NT2/D1 (cell line): ENCODE measurements around the gene F2RL3.

ENCODE experiments used
- SUZ12 ChIP-seq: IDR thresholded peaks from 2 replicates; pipeline ENCODE4 v1.6.1; 2011; ENCODE audit not compliant: insufficient read length, insufficient read depth; ENCODE audit errors: extremely low read depth
- YY1 ChIP-seq: IDR thresholded peaks from 2 replicates; pipeline ENCODE4 v1.6.1; 2011; ENCODE audit not compliant: insufficient read length, insufficient read depth
- ZNF274 ChIP-seq: IDR thresholded peaks from 2 replicates; pipeline ENCODE4 v1.6.1; 2011; ENCODE audit warnings: mild to moderate bottlenecking, low read depth, low read length

GRCh38 chr19:16896146-16897028 lies 7.6 kb downstream of the F2RL3 start:
- no peak for TF ChIP-seq ZNF274
- no peak for TF ChIP-seq YY1
- TF ChIP-seq SUZ12: no peak
